Measurements from ENCODE around the gene CES5A.

- no peak for TF ChIP-seq CTCF (IDR thresholded peaks at IDR 0.05; ENCODE audit: low read depth, low read length, poor library complexity, severe bottlenecking)
- TF ChIP-seq EZH2phosphoT487 (IDR thresholded peaks at IDR 0.05; ENCODE audit: borderline replicate concordance, low read length) = no peak
Observed at GRCh38 chr16:55832773-55833691, 42.1 kb downstream of the CES5A start, which contains the start of gene CES1.

Data from DOHH2 (cell line).